Psoas muscle (tissue), 8 donors: ENCODE data around the gene MYL11. TPM values are rescaled to one million over a fixed set of nuclear protein-coding genes. Genes with fewer than 3 reads are reported as not detected.

Source experiments
- ATAC-seq, 4 donors: fragments of 200-7000 bp; cut with Tn5 transposase; one replicate each; pipeline ENCODE4 v1.9.1; 2020; ENCODE audit warnings: moderate library complexity in 3 of 4, mild to moderate bottlenecking in 2 of 4
- DNase-seq, 2 donors: peaks; one replicate each; pipeline ENCODE4 v3.0.0-alpha.2; 2020
- H3K27ac ChIP-seq: fragments of 200-600 bp; one replicate; pipeline ENCODE4 v1.8.0; 2022
- H3K27me3 ChIP-seq, 3 donors: fragments of 200-600 bp in 1 of 3; one replicate each; pipeline versions ENCODE4 v1.6.1 to v1.8.0; 2013 to 2022; ENCODE audit warnings: low read length in 2 of 3, mild to moderate bottlenecking in 2 of 3, moderate library complexity in 1 of 3; ENCODE audit not compliant: insufficient read depth in 3 of 3
- H3K36me3 ChIP-seq, 2 donors: fragments of 200-600 bp in 1 of 2; one replicate each; pipeline versions ENCODE4 v1.6.1 to v1.8.0; 2013 to 2022; ENCODE audit warnings: low read depth in 1 of 2, mild to moderate bottlenecking in 1 of 2, moderate library complexity in 1 of 2; ENCODE audit not compliant: insufficient read depth in 1 of 2
- H3K4me1 ChIP-seq: fragments of 200-600 bp; one replicate; pipeline ENCODE4 v1.8.0; 2022
- H3K4me3 ChIP-seq: fragments of 200-600 bp; one replicate; pipeline ENCODE4 v1.8.0; 2022; ENCODE audit warnings: mild to moderate bottlenecking
- H3K9me3 ChIP-seq: fragments of 200-600 bp; one replicate; pipeline ENCODE4 v1.8.0; 2022
- WGBS, 3 donors: extraction: QIAGEN DNeasy Blood & Tissue Kit; methylation state at CpG; one replicate each; pipeline versions ENCODE4 v1.1.6 to v1.1.7; 2013; 5-methylcytosine and 5-hydroxymethylcytosine counted together
- intact Hi-C, 2 donors: fragments of 100-400 bp; cut with DNase I; formaldehyde crosslinking; loops; one replicate each; pipeline versions ENCODE4 v1.11.0 to v1.14.2; 2022
- polyA plus RNA-seq, 3 donors: library from polyadenylated mRNA; stranded (reverse); fragments of 200-250 nt; gene quantifications; one replicate each; pipeline ENCODE4 v1.2.3, GENCODE V29; 2013
- total RNA-seq, 4 donors: library from RNA; stranded (reverse); fragmentation: NEBNext Ultra II Directional in 2 of 4; extraction: Animal tissue kit (Norgen Biotek cat#: 25700) in 2 of 4; gene quantifications; one replicate each; pipeline versions ENCODE4 v1.2.1 to v1.2.4, GENCODE V29; 2021 to 2023
- TF ChIP-seq, protein P1 (sequence below): fragments of 200-600 bp; IDR thresholded peaks from one replicate; pipeline ENCODE4 v1.8.0; 2022; ENCODE audit warnings: antibody characterized with exemption
- donor health status: healthy with polysubstance abuse.
- donor health status: DM: no; HTN: no; CAD: no; lungs with moderate emphysema.
- donor health status: Bipolar disorder and iron deficiency.
- donor health status: healthy.
- donor health status: DM: yes; HTN: yes; CAD: no.
- donor health status: DM: no; HTN: no; CAD: no.
- donor health status: DM: no; HTN: no; CAD: no.
- donor health status: DM: yes; HTN: yes; CAD: no.

MYL11 gene
- total and polyA plus RNA-seq, 7 donors = 636 to 6,743 (median 2,548) TPM

DNA sequence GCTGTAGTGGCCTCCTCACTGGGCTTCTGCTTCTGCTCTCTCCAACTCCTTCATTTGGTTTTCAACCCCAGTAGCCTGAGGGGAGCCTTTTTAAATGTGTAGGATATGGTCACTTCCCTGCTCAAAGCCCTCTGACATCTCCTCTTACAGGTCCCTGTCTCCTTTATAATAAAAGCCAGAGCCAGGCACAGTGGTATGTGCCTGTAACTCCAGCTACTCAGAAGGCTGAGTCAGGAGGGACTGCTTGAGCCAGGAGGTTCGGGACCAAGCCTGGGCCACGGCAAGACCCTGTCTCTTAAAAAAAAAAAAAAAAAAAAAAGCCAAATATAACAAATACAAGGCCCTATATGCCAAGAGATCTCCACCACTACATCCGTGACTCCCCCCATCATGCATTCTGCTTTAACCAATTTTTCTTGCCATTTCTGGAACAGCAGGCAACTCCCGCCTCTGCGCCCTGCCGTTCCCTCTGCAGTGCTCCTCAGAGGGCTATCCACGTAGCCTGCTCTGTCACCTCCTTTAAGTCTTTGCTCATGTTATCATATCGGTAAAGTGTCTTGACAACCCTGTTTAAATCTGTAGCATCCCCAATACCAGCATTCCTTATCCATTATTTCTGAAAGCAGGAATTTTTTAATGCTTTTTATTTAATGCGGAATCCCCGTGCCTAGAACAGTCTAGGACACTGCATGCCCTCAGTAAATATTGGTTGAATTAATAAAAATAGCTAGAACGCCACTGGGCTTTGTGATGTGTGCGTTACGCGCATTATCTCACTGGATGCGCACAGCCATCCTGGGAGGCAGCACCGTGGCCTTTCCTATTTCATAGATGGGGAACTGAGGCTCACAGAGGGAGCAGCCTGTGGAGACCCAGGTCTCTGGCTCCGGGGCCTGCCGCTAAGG is 42.3 kb downstream of the MYL11 start:
- Histone ChIP-seq H3K36me3 (peaks cover 2 to 33% of the 10 kb centered on the region in 2 donors), H3K27me3 (no peaks in the 10 kb centered on the region), H3K27ac (peak overlapping the region; percentile 82), H3K4me3 (peak overlapping the region; percentile 72), H3K9me3 (no peaks in the 10 kb centered on the region), H3K4me1 (no peaks in the 10 kb centered on the region)
- TF ChIP-seq, protein P1, sequence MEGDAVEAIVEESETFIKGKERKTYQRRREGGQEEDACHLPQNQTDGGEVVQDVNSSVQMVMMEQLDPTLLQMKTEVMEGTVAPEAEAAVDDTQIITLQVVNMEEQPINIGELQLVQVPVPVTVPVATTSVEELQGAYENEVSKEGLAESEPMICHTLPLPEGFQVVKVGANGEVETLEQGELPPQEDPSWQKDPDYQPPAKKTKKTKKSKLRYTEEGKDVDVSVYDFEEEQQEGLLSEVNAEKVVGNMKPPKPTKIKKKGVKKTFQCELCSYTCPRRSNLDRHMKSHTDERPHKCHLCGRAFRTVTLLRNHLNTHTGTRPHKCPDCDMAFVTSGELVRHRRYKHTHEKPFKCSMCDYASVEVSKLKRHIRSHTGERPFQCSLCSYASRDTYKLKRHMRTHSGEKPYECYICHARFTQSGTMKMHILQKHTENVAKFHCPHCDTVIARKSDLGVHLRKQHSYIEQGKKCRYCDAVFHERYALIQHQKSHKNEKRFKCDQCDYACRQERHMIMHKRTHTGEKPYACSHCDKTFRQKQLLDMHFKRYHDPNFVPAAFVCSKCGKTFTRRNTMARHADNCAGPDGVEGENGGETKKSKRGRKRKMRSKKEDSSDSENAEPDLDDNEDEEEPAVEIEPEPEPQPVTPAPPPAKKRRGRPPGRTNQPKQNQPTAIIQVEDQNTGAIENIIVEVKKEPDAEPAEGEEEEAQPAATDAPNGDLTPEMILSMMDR = no peak
- WGBS, 3 donors = 62 to 67% (median 63%) methylated on average over 18 of the region's 18 CpGs
- ATAC-seq = no peak
- intact Hi-C loops = no loop called here
- no peak for DNase-seq

DNA sequence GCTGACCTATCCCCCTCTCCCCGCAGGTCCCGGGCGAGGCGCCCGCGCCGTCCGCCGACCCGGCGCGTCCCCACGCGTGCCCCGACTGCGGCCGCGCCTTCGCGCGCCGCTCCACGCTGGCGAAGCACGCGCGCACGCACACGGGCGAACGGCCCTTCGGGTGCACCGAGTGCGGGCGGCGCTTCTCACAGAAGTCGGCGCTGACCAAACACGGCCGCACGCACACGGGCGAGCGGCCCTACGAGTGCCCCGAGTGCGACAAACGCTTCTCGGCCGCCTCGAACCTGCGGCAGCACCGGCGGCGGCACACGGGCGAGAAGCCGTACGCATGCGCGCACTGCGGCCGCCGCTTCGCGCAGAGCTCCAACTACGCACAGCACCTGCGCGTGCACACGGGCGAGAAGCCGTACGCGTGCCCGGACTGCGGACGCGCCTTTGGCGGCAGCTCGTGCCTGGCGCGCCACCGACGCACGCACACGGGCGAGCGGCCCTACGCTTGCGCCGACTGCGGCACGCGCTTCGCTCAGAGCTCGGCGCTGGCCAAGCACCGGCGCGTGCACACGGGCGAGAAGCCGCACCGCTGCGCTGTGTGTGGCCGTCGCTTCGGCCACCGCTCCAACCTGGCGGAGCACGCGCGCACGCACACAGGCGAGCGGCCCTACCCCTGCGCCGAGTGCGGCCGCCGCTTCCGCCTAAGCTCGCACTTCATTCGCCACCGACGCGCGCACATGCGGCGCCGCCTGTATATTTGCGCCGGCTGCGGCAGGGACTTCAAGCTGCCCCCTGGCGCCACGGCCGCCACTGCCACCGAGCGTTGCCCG is 43.1 kb downstream of the MYL11 start:
- ATAC-seq (peak; percentile 92 to 94 (median 93)), DNase-seq (peak; percentile 88 to 94)
- Histone ChIP-seq H3K27ac (peak overlapping the region; percentile 82), H3K4me3 (peak overlapping the region; percentile 72), H3K9me3 (no peaks in the 10 kb centered on the region), H3K4me1 (no peaks in the 10 kb centered on the region), H3K27me3 (no peaks in the 10 kb centered on the region), H3K36me3 (peaks cover 5 to 34% of the 10 kb centered on the region in 2 donors)
- intact Hi-C loops = no loop called here
- TF ChIP-seq, protein P1 = peak; percentile 31
- WGBS, 3 donors = 1 to 2% (median 1%) methylated on average over 107 to 140 of the region's 140 CpGs

DNA sequence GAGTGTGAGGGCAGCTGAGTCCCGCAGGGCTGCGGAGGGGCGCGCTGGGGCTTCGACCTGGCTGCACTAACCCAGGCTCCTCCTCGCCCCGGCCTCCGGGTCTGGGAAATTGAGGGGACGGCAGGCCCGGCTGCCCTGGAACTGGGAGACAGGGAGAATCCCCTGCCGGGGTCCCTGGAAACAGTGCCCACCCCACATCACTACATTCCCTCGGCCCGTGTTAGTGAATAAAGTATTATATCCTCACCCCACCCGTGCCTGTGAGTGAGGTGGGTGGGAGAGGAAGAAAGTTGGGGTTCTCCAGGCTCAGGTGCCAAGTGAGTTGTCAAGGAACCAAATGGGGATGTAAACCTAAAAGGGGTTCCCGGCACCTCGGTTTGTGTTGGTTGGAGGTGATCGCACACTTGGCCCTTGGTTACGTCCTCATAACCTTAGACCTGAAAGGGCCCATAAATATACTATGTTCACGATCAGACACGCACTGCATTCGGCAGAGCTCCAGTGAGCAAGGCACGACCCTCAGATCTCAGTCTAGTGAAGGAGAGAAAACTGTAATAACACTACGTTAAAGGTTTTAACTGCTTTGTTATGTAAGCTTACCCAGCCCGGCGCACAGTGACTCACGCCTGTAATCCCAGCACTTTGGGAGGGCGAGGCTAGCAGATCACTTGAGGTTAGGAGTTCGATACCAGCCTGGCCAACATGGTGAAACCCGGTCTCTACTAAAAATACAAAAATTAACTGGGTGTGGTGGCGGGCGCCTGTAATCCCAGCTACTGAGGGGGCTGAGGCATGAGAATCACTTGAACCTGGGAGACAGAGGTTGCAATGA is 44.0 kb downstream of the MYL11 start:
- ATAC-seq (no peak), DNase-seq (no peak)
- TF ChIP-seq, protein P1 = no peak
- H3K9me3 ChIP-seq = no peaks in the 10 kb centered on the region
- peak overlapping the region; percentile 82 for H3K27ac ChIP-seq
- H3K36me3 ChIP-seq = peaks cover 3 to 34% of the 10 kb centered on the region in 2 donors
- intact Hi-C loops = no loop called here
- 61 to 66% (median 62%) methylated on average over 30 to 31 of the region's 31 CpGs for WGBS, 3 donors
- peak overlapping the region; percentile 72 for H3K4me3 ChIP-seq
- no peaks in the 10 kb centered on the region for H3K4me1 ChIP-seq
- no peaks in the 10 kb centered on the region for H3K27me3 ChIP-seq

DNA sequence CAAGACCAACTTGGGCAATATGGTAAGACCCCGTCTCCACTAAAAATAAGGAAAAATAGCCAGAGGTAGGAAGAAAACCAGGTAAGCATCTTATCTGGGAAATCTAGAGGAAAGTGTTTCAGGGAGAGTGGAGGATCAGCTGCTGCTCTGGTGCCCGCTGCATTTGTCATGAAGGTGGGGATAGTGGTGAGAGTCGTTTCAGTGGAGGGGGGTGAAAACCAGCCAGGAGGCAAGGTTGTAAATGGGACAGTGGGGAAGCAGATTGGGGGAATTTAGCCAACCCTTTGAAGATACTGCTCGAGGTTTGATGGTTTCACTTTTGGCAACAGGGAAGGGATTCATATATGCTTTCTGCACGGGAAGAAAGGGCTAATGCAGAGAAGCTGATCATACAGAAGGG is 46.4 kb downstream of the MYL11 start:
- no peaks in the 10 kb centered on the region for H3K4me1 ChIP-seq
- H3K27me3 ChIP-seq = no peaks in the 10 kb centered on the region
- no peak overlapping the region for H3K27ac ChIP-seq
- peaks cover 7 to 37% of the 10 kb centered on the region in 2 donors for H3K36me3 ChIP-seq
- ATAC-seq = no peak
- TF ChIP-seq, protein P1 = no peak
- DNase-seq = no peak
- no peaks in the 10 kb centered on the region for H3K9me3 ChIP-seq
- WGBS, 3 donors = 72 to 77% (median 74%) methylated on average over 5 of the region's 5 CpGs
- intact Hi-C loops = no loop called here
- no peak overlapping the region for H3K4me3 ChIP-seq

Other genes with a start within 250 kb of the MYL11 start
- gene CORO1A, start 191.2 kb upstream of the MYL11 start, total RNA-seq = 1 to 10 TPM; 4.0 to 6.8 (median 6.3) TPM
- gene CORO1A, start 191.2 kb upstream of the MYL11 start, polyA plus RNA-seq = 1 to 10 TPM; 2.7 to 6.5 (median 3.0) TPM
- 10 to 100 TPM; 54.0 to 69.1 (median 60.3) TPM for gene BOLA2B, start 181.1 kb upstream of the MYL11 start, total RNA-seq
- 100 to 1,000 TPM; 177 to 700 (median 243) TPM for gene BOLA2B, start 181.1 kb upstream of the MYL11 start, polyA plus RNA-seq
- gene SLX1A, start 180.9 kb upstream of the MYL11 start, total RNA-seq = 10 to 100 TPM; 21.6 to 45.2 (median 38.3) TPM
- 10 to 100 TPM in 2 of 3 donors, 1 to 10 TPM in 1; 9.2 to 43.3 (median 31.0) TPM for gene SLX1A, start 180.9 kb upstream of the MYL11 start, polyA plus RNA-seq
- gene SULT1A3, start 175.5 kb upstream of the MYL11 start, total RNA-seq = 1 to 10 TPM; 4.2 to 5.5 (median 4.7) TPM
- gene SULT1A3, start 175.5 kb upstream of the MYL11 start, polyA plus RNA-seq = 1 to 10 TPM; 2.7 to 4.6 (median 3.4) TPM
- 1 to 10 TPM; 3.0 to 6.5 (median 5.0) TPM for gene NPIPB13, start 126.3 kb upstream of the MYL11 start, total RNA-seq
- 1 to 10 TPM; 1.8 to 2.2 (median 2.0) TPM for gene NPIPB13, start 126.3 kb upstream of the MYL11 start, polyA plus RNA-seq
- 10 to 100 TPM; 38.9 to 65.0 (median 49.6) TPM for gene CD2BP2, start 19.5 kb upstream of the MYL11 start, total RNA-seq
- 10 to 100 TPM; 31.0 to 61.8 (median 55.6) TPM for gene CD2BP2, start 19.5 kb upstream of the MYL11 start, polyA plus RNA-seq
- gene TBC1D10B, start 4.3 kb upstream of the MYL11 start, total RNA-seq = 10 to 100 TPM; 30.1 to 50.0 (median 34.1) TPM
- 10 to 100 TPM; 24.5 to 45.0 (median 26.4) TPM for gene TBC1D10B, start 4.3 kb upstream of the MYL11 start, polyA plus RNA-seq
- 1 to 10 TPM in 2 of 4 donors, under 1 TPM in 2; 0.34 to 1.8 (median 0.90) TPM for gene SEPTIN1, start 7.8 kb downstream of the MYL11 start, total RNA-seq
- under 1 TPM; 0.22 to 0.51 (median 0.28) TPM for gene SEPTIN1, start 7.8 kb downstream of the MYL11 start, polyA plus RNA-seq
- gene ZNF48, start 20.6 kb downstream of the MYL11 start, total RNA-seq = 1 to 10 TPM; 2.8 to 7.8 (median 5.6) TPM
- gene ZNF48, start 20.6 kb downstream of the MYL11 start, polyA plus RNA-seq = 1 to 10 TPM; 2.3 to 7.4 (median 3.2) TPM
- 10 to 100 TPM in 2 of 4 donors, 1 to 10 TPM in 2; 4.8 to 14.6 (median 9.1) TPM for gene ZNF771, start 32.8 kb downstream of the MYL11 start, total RNA-seq
- gene ZNF771, start 32.8 kb downstream of the MYL11 start, polyA plus RNA-seq = 1 to 10 TPM; 5.3 to 7.4 (median 5.4) TPM
- 10 to 100 TPM; 23.3 to 54.4 (median 33.9) TPM for gene DCTPP1, start 55.2 kb downstream of the MYL11 start, total RNA-seq
- 10 to 100 TPM; 42.2 to 84.2 (median 52.7) TPM for gene DCTPP1, start 55.2 kb downstream of the MYL11 start, polyA plus RNA-seq
- 10 to 100 TPM; 25.4 to 61.4 (median 46.9) TPM for gene SEPHS2, start 71.1 kb downstream of the MYL11 start, total RNA-seq
- gene SEPHS2, start 71.1 kb downstream of the MYL11 start, polyA plus RNA-seq = 10 to 100 TPM; 39.0 to 96.7 (median 63.8) TPM
- gene ITGAL, start 97.9 kb downstream of the MYL11 start, total RNA-seq = 1 to 10 TPM; 1.1 to 3.0 (median 2.3) TPM
- gene ITGAL, start 97.9 kb downstream of the MYL11 start, polyA plus RNA-seq = under 1 TPM; 0.21 to 0.29 (median 0.27) TPM
- gene ZNF768, start 151.8 kb downstream of the MYL11 start, total RNA-seq = 10 to 100 TPM; 54.5 to 67.2 (median 60.2) TPM
- gene ZNF768, start 151.8 kb downstream of the MYL11 start, polyA plus RNA-seq = 100 to 1,000 TPM in 1 of 3 donors, 10 to 100 TPM in 2; 49.0 to 125 (median 91.2) TPM
- gene ZNF747, start 160.1 kb downstream of the MYL11 start, total RNA-seq = 10 to 100 TPM in 1 of 4 donors, 1 to 10 TPM in 3; 6.4 to 16.4 (median 8.9) TPM
- 10 to 100 TPM in 1 of 3 donors, 1 to 10 TPM in 2; 6.8 to 16.3 (median 7.9) TPM for gene ZNF747, start 160.1 kb downstream of the MYL11 start, polyA plus RNA-seq
- 1 to 10 TPM; 2.7 to 8.7 (median 5.2) TPM for gene ZNF764, start 183.6 kb downstream of the MYL11 start, total RNA-seq
- 1 to 10 TPM; 1.9 to 5.1 (median 3.0) TPM for gene ZNF764, start 183.6 kb downstream of the MYL11 start, polyA plus RNA-seq
- 10 to 100 TPM; 11.7 to 21.2 (median 16.5) TPM for gene ZNF688, start 196.9 kb downstream of the MYL11 start, total RNA-seq
- gene ZNF688, start 196.9 kb downstream of the MYL11 start, polyA plus RNA-seq = 10 to 100 TPM; 11.1 to 15.6 (median 13.5) TPM
- 1 to 10 TPM; 3.4 to 5.4 (median 3.9) TPM for gene ZNF785, start 210.9 kb downstream of the MYL11 start, total RNA-seq
- gene ZNF785, start 210.9 kb downstream of the MYL11 start, polyA plus RNA-seq = 1 to 10 TPM; 1.3 to 2.8 (median 1.5) TPM
- 1 to 10 TPM; 3.4 to 9.6 (median 5.8) TPM for gene ZNF689, start 235.6 kb downstream of the MYL11 start, total RNA-seq
- 1 to 10 TPM; 3.6 to 6.1 (median 5.4) TPM for gene ZNF689, start 235.6 kb downstream of the MYL11 start, polyA plus RNA-seq